Measurements from ENCODE around the gene HEXIM2. TPM values are rescaled to one million over a fixed set of nuclear protein-coding genes. Genes with fewer than 3 reads are reported as not detected.

Gene HEXIM2
- total RNA-seq, 1 experiment from 2014 or later = 13.5 TPM

GRCh38 chr17:45150911-45151809, 10.5 kb upstream of the HEXIM2 start:
- Histone ChIP-seq H4K20me1 (ENCODE audit: insufficient read depth) (peaks cover 14% of the 10 kb centered on the region; the same call in 1 of the 2 replicates), H3K27me3 (ENCODE audit: insufficient read depth, low read length) (no peaks in the 10 kb centered on the region), H3K4me1 (ENCODE audit: control insufficient read depth in 1 of 2, insufficient read depth in 2 of 2, low read length in 2 of 2) (peaks cover 24 to 40% of the 10 kb centered on the region in 2 experiments), H3K9ac (ENCODE audit: low read length) (peak overlapping the region; percentile 89), H3K27ac (ENCODE audit: low read depth, low read length) (peak overlapping the region; percentile 4; the same call in 1 of the 2 replicates), H3K9me2 (ENCODE audit: insufficient read depth) (no peaks in the 10 kb centered on the region), H2AFZ (ENCODE audit: low read depth, low read length, poor library complexity, severe bottlenecking) (no peak overlapping the region), H3K79me2 (ENCODE audit: insufficient read depth, low read length) (peaks cover 38% of the 10 kb centered on the region), H3K4me2 (ENCODE audit: low read length) (peak overlapping the region; percentile 92), H3K4me3 (replicated peaks in 1 of 2; ENCODE audit: low read depth in 1 of 2, low read length in 2 of 2) (peak overlapping the region; percentile 95 to 96; a peak in 3 of 4 replicates), H3K36me3 (ENCODE audit: control insufficient read depth in 1 of 2, insufficient read depth in 2 of 2, low read length in 2 of 2) (peaks cover 0 to 3% of the 10 kb centered on the region in 2 experiments; a peak in 1 of 4 replicates), H3K9me3 (ENCODE audit: control insufficient read depth in 1 of 2, insufficient read depth in 1 of 2, low read depth in 1 of 2, low read length in 2 of 2) (no peaks in the 10 kb centered on the region)
- DNase-seq (ENCODE audit: low read depth, low spot score) (no peak), ATAC-seq (no peak)
- ChIA-PET RAD21 (ENCODE audit: low non-redundant PET in 1 of 2, low total read pairs in 2 of 2, uncharacterized antibody in 2 of 2, unreplicated experiment in 2 of 2) (interaction anchor here (1.0 to 3.2 kb wide), 3 partner anchors 46 kb away, joined by 3 to 20 read pairs (median 18); no protein-coding TSS in a partner anchor), POLR2A (interaction anchor here (0.8 to 7.3 kb wide), 8 partner anchors 10 to 50 kb away, joined by 3 to 258 read pairs (median 34); partner anchors contain the start of genes ACBD4 and HEXIM2), CTCF (interaction anchor here (1.0 to 10.2 kb wide), 7 partner anchors 9 to 80 kb away, joined by 3 to 131 read pairs (median 21); partner anchors contain the start of genes ACBD4 and HEXIM2)
- intact Hi-C loops (cut with micrococcal nuclease) = no loop called here
- TF ChIP-seq CBX3 (IDR thresholded peaks at IDR 0.05; ENCODE audit: low read depth) = no peak
- TF ChIP-seq MAX (IDR thresholded peaks at IDR 0.05) = peak; percentile 19; the same call in 1 of the 2 replicates
- 0 out of 2 replicates have a peak, but pooled peaks have one; percentile 27 for TF ChIP-seq JUND (IDR thresholded peaks at IDR 0.05)
- 0 out of 2 replicates have a peak, but pooled peaks have one; percentile 7 for TF ChIP-seq POLR2AphosphoS5 (IDR thresholded peaks at IDR 0.05; ENCODE audit: low read depth, low read length)
- BruUV-seq (replicated peaks) = no TSS peak

GRCh38 chr17:45155029-45155428, 6.6 kb upstream of the HEXIM2 start:
- Histone ChIP-seq H3K36me3 (ENCODE audit: control insufficient read depth in 1 of 2, insufficient read depth in 2 of 2, low read length in 2 of 2) (peaks cover 0 to 3% of the 10 kb centered on the region in 2 experiments; a peak in 1 of 4 replicates), H3K27ac (ENCODE audit: low read depth, low read length) (no peak overlapping the region), H3K4me2 (ENCODE audit: low read length) (no peak overlapping the region), H2AFZ (ENCODE audit: low read depth, low read length, poor library complexity, severe bottlenecking) (no peak overlapping the region), H4K20me1 (ENCODE audit: insufficient read depth) (0 out of 2 replicates have a peak, but pooled peaks cover 13% of the 10 kb centered on the region), H3K9me2 (ENCODE audit: insufficient read depth) (no peaks in the 10 kb centered on the region), H3K4me3 (replicated peaks in 1 of 2; ENCODE audit: low read depth in 1 of 2, low read length in 2 of 2) (no peak overlapping the region), H3K4me1 (ENCODE audit: control insufficient read depth in 1 of 2, insufficient read depth in 2 of 2, low read length in 2 of 2) (peaks cover 35 to 43% of the 10 kb centered on the region in 2 experiments), H3K79me2 (ENCODE audit: insufficient read depth, low read length) (peaks cover 38% of the 10 kb centered on the region), H3K9ac (ENCODE audit: low read length) (no peak overlapping the region), H3K27me3 (ENCODE audit: insufficient read depth, low read length) (no peaks in the 10 kb centered on the region), H3K9me3 (ENCODE audit: control insufficient read depth in 1 of 2, insufficient read depth in 1 of 2, low read depth in 1 of 2, low read length in 2 of 2) (no peaks in the 10 kb centered on the region)
- TF ChIP-seq FOSL1 (IDR thresholded peaks at IDR 0.05; ENCODE audit: low read depth) (no peak), MAX (IDR thresholded peaks at IDR 0.05) (no peak), RAD21 (IDR thresholded peaks at IDR 0.05; ENCODE audit: low read depth) (no peak), SRF (IDR thresholded peaks at IDR 0.05; ENCODE audit: low read depth) (no peak)
- ChIA-PET POLR2A (interaction anchor here (0.8 kb wide), 2 partner anchors 12 to 21 kb away, joined by 4 to 5 read pairs; no protein-coding TSS in a partner anchor), RAD21 (ENCODE audit: low non-redundant PET in 1 of 2, low total read pairs in 2 of 2, uncharacterized antibody in 2 of 2, unreplicated experiment in 2 of 2) (interaction anchor here (1.3 to 1.8 kb wide), 2 partner anchors 43 kb away, joined by 3 to 8 read pairs; no protein-coding TSS in a partner anchor), CTCF (interaction anchor here (1.5 to 9.7 kb wide), 4 partner anchors 18 to 56 kb away, joined by 3 to 129 read pairs (median 6); partner anchors contain the start of gene ACBD4)
- ATAC-seq = no peak
- no peak for DNase-seq (ENCODE audit: low read depth, low spot score)
- intact Hi-C loops (cut with micrococcal nuclease) = no loop called here
- BruUV-seq (replicated peaks) = no TSS peak

Data from HCT116 (cell line).